Smooth muscle cell (in vitro differentiated cells): ENCODE data around the gene GNA12. TPM values are rescaled to one million over a fixed set of nuclear protein-coding genes. Genes with fewer than 3 reads are reported as not detected.

Source experiments
- DNase-seq: peaks from one replicate; lab custom pipeline; 2025; ENCODE audit not compliant: unreplicated experiment; lab: John Stamatoyannopoulos, UW
- H2AFZ ChIP-seq: fragments of 200-600 bp; sonication (generic); 2 replicates; pipeline ENCODE4 v1.6.0; 2016; ENCODE audit warnings: antibody characterized with exemption, low read depth, mild to moderate bottlenecking
- H3F3A ChIP-seq: fragments of 200-600 bp; sonication (generic); 2 replicates; pipeline ENCODE4 v1.6.0; 2017; ENCODE audit warnings: antibody characterized with exemption, low read depth
- H3K27ac ChIP-seq: fragments of 200-600 bp; sonication (generic); 2 replicates; pipeline ENCODE4 v1.5.1; 2016; ENCODE audit warnings: low read depth, mild to moderate bottlenecking
- H3K27me3 ChIP-seq: fragments of 200-600 bp; sonication (generic); 2 replicates; pipeline ENCODE4 v1.6.1; 2016; ENCODE audit warnings: low read depth, mild to moderate bottlenecking
- H3K36me3 ChIP-seq: fragments of 200-600 bp; sonication (generic); 2 replicates; pipeline ENCODE4 v1.5.1; 2016; ENCODE audit warnings: low read depth
- H3K4me1 ChIP-seq: fragments of 200-600 bp; sonication (generic); 2 replicates; pipeline ENCODE4 v1.5.1; 2016; ENCODE audit warnings: low read depth
- H3K4me2 ChIP-seq: fragments of 200-600 bp; sonication (generic); 2 replicates; pipeline ENCODE4 v1.6.0; 2016; ENCODE audit warnings: mild to moderate bottlenecking
- H3K4me3 ChIP-seq: fragments of 200-600 bp; sonication (generic); 2 replicates; pipeline ENCODE4 v1.5.1; 2016; ENCODE audit warnings: mild to moderate bottlenecking
- H3K79me2 ChIP-seq: fragments of 200-600 bp; sonication (generic); 2 replicates; pipeline ENCODE4 v1.6.0; 2016; ENCODE audit warnings: low read depth, mild to moderate bottlenecking
- H3K9ac ChIP-seq: fragments of 200-600 bp; sonication (generic); 2 replicates; pipeline ENCODE4 v1.6.0; 2016; ENCODE audit warnings: low read depth
- H3K9me3 ChIP-seq: fragments of 200-600 bp; sonication (generic); replicated peaks from 2 replicates; pipeline ENCODE4 v1.5.1; 2016; ENCODE audit warnings: low read depth
- H4K20me1 ChIP-seq: fragments of 200-600 bp; sonication (generic); 2 replicates; pipeline ENCODE4 v1.6.0; 2016; ENCODE audit warnings: low read depth
- WGBS: methylation state at CpG from one replicate; pipeline ENCODE4 v1.1.7; 2016; ENCODE audit warnings: low lambda C conversion rate; 5-methylcytosine and 5-hydroxymethylcytosine counted together
- polyA plus RNA-seq: library from polyadenylated mRNA; unstranded; fragments of >200 nt; fragmentation: Nextera tagmentation; extraction: Ambion mirVana; gene quantifications from 2 replicates; pipeline ENCODE4 v1.2.1, GENCODE V29; 2016
- total RNA-seq: library from RNA; depleted of rRNA; stranded (reverse); fragments of >200 nt; gene quantifications from 2 replicates; pipeline ENCODE4 v1.2.3, GENCODE V29; 2014
- TF ChIP-seq, protein P1 (sequence below): fragments of 200-600 bp; sonication (generic); IDR thresholded peaks from 2 replicates; pipeline ENCODE4 v1.5.1; 2017; ENCODE audit warnings: borderline replicate concordance, mild to moderate bottlenecking, antibody characterized with exemption; ENCODE audit not compliant: insufficient read depth, poor library complexity, severe bottlenecking

GNA12 gene
- total and polyA plus RNA-seq, 2 experiments from 2014 or later = 20.3 to 34.7 TPM

DNA sequence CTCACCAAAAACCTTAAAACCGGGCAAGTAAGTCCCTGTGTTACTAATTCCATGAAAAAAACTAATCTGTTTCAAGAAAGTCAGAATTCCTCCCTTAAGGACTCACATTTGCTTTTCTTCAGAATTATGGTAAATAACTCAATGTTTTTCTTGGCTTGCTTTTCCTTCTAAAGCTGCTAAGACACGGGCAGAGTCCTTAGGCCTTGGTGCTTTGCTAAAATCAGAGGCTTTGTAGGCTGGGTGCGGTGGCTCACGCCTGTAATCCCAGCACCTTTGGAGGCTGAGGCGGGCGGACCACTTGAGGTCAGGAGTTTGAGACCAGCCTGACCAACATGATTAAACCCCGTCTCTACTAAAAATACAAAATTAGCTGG is 32.0 kb downstream of the GNA12 start:
- TF ChIP-seq, protein P1, sequence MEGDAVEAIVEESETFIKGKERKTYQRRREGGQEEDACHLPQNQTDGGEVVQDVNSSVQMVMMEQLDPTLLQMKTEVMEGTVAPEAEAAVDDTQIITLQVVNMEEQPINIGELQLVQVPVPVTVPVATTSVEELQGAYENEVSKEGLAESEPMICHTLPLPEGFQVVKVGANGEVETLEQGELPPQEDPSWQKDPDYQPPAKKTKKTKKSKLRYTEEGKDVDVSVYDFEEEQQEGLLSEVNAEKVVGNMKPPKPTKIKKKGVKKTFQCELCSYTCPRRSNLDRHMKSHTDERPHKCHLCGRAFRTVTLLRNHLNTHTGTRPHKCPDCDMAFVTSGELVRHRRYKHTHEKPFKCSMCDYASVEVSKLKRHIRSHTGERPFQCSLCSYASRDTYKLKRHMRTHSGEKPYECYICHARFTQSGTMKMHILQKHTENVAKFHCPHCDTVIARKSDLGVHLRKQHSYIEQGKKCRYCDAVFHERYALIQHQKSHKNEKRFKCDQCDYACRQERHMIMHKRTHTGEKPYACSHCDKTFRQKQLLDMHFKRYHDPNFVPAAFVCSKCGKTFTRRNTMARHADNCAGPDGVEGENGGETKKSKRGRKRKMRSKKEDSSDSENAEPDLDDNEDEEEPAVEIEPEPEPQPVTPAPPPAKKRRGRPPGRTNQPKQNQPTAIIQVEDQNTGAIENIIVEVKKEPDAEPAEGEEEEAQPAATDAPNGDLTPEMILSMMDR = no peak
- Histone ChIP-seq H3K27ac (no peak overlapping the region), H3K27me3 (no peaks in the 10 kb centered on the region), H3K9ac (no peak overlapping the region), H3K9me3 (no peaks in the 10 kb centered on the region), H2AFZ (no peak overlapping the region), H3F3A (peaks cover 4% of the 10 kb centered on the region), H3K4me1 (peaks cover 2% of the 10 kb centered on the region), H4K20me1 (peaks cover 89% of the 10 kb centered on the region), H3K4me2 (no peak overlapping the region), H3K79me2 (peaks cover 99% of the 10 kb centered on the region), H3K4me3 (no peak overlapping the region), H3K36me3 (no peaks in the 10 kb centered on the region)
- WGBS = 80% methylated on average over 7 of the region's 7 CpGs
- no peak for DNase-seq

DNA sequence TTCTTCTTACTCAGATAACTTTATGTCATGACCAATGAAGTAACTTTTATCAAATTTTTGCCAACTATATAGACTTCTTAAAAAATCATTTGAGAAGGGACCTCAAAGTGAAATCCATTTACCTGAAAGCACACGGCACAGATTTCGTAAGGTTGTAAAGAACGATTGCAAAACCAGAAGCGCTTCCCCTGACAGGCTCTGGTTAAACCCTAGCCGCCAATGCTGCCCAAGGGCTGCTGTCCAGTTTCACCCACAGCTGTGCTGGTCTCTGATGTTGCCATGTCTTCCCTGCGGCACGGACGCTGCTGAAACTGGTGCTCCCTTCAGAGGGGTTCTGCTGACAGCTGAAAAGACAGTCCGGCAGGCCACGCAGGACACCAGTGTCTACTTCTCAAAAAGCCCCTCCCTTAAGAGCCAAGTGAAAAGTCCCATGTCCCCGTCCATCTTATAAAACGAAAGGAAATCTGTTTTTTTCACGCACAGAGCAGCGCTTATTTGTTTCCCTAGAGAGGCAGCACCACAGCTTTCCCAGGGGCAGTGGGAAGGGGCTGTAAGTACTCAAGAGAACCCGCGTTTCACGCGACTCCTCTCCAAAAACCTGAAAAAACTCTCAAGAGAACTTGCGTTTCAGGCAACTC is 32.5 kb downstream of the GNA12 start:
- TF ChIP-seq, protein P1 = no peak
- Histone ChIP-seq H3K4me3 (no peak overlapping the region), H3K9ac (no peak overlapping the region), H4K20me1 (peaks cover 92% of the 10 kb centered on the region), H3K27ac (no peak overlapping the region), H3F3A (peaks cover 4% of the 10 kb centered on the region), H2AFZ (no peak overlapping the region), H3K27me3 (no peaks in the 10 kb centered on the region), H3K4me1 (peaks cover 7% of the 10 kb centered on the region), H3K36me3 (no peaks in the 10 kb centered on the region), H3K9me3 (no peaks in the 10 kb centered on the region), H3K79me2 (peaks cover 99% of the 10 kb centered on the region), H3K4me2 (no peak overlapping the region)
- WGBS = 78% methylated on average over 19 of the region's 19 CpGs
- no peak for DNase-seq

DNA sequence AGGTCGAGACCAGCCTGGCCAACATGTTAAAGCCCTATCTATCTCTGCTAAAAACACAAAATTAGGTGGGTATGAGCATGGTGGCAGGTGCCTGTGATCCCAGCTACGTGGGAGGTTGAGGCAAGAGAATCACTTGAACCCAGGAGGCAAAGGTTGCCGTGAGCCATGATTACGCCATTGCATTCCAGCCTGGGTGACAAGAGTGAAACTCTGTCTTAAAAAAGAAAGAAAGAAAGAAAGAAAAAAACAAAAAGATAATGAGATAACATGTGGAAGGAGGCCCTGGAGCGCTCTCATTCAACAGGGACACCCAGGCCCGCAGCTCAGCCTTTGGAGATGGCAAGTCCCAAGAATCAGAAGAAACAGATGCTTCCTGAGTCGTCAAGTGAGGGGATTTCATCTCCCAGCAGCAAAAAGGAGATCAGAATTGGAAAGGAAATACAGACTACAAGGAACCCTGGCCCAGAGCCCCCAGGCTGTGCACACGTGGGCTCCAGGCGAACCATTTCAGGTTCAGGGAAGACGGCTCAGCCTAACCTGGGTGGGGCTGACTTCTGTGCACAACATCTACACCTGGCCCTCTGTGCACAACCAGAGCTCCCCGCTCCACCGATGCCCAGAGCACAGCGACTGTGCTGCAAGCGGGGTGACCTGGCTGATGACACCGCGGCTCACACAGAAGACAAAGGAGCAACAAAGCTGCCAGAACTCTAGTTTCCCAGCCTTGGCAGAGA is 33.3 kb downstream of the GNA12 start:
- H3K9ac ChIP-seq = no peak overlapping the region
- H3K4me1 ChIP-seq = peaks cover 8% of the 10 kb centered on the region
- peaks cover 6% of the 10 kb centered on the region for H3F3A ChIP-seq
- no peak overlapping the region for H3K4me2 ChIP-seq
- H3K27me3 ChIP-seq = no peaks in the 10 kb centered on the region
- H3K79me2 ChIP-seq = peaks cover 99% of the 10 kb centered on the region
- DNase-seq = no peak
- 90% methylated on average over 16 of the region's 16 CpGs for WGBS
- no peak overlapping the region for H2AFZ ChIP-seq
- H3K9me3 ChIP-seq = no peaks in the 10 kb centered on the region
- H3K27ac ChIP-seq = no peak overlapping the region
- H3K36me3 ChIP-seq = no peaks in the 10 kb centered on the region
- H3K4me3 ChIP-seq = no peak overlapping the region
- TF ChIP-seq, protein P1 = no peak
- peaks cover 88% of the 10 kb centered on the region for H4K20me1 ChIP-seq
